GM12891 (cell line): ENCODE results near the gene PDCD4.

Experiments used
- POLR2AphosphoS5 ChIP-seq: IDR thresholded peaks from 2 replicates; pipeline ENCODE4 v1.6.1; 2011; ENCODE audit warnings: low read depth, low read length, control low read depth
- TAF1 ChIP-seq: IDR thresholded peaks from 2 replicates; pipeline ENCODE4 v1.6.1; 2011; ENCODE audit warnings: low read depth, low read length, control low read depth

- TF ChIP-seq POLR2AphosphoS5 (no peak), TAF1 (no peak)
Observed at GRCh38 chr10:110897184-110897583, 25.5 kb downstream of the PDCD4 start.
